BLaER1 treated with 17β-estradiol and CSF1 and Interleukin-3, amounts not matched to agents 10 nM and 100 nM (cell line): Measurements from ENCODE around the gene NDUFA9.
A peak's percentile ranks its signal among the peaks of the same experiment; 100 is the strongest.

ENCODE experiments used
- H3K27ac ChIP-seq, 11 experiments: shearing (Covaris generic); formaldehyde crosslinking; 2 replicates each; pipeline ENCODE4 v1.8.1; 2022
- H3K27me3 ChIP-seq, 11 experiments: shearing (Covaris generic); formaldehyde crosslinking; 2 replicates each; pipeline ENCODE4 v1.8.1; 2022
- H3K36me3 ChIP-seq, 11 experiments: shearing (Covaris generic); formaldehyde crosslinking; 2 replicates each; pipeline ENCODE4 v1.8.1; 2022
- H3K4me1 ChIP-seq, 10 experiments: shearing (Covaris generic); formaldehyde crosslinking; 2 replicates each; pipeline ENCODE4 v1.8.1; 2022
- H3K4me2 ChIP-seq, 11 experiments: shearing (Covaris generic); formaldehyde crosslinking; 2 replicates each; pipeline ENCODE4 v1.8.1; 2022
- H3K4me3 ChIP-seq, 10 experiments: shearing (Covaris generic); formaldehyde crosslinking; 2 replicates each; pipeline ENCODE4 v1.8.1; 2022
- H3K9ac ChIP-seq, 11 experiments: shearing (Covaris generic); formaldehyde crosslinking; 2 replicates each; pipeline ENCODE4 v1.8.1; 2022
- H3K9me3 ChIP-seq, 11 experiments: shearing (Covaris generic); formaldehyde crosslinking; replicated peaks in 1 of 11; 2 replicates each; pipeline ENCODE4 v1.8.1; 2022
- H4K20me1 ChIP-seq, 11 experiments: shearing (Covaris generic); formaldehyde crosslinking; 2 replicates each; pipeline ENCODE4 v1.8.1; 2022
- Cebpa-rat ChIP-seq, 11 experiments: shearing (Covaris generic); IDR thresholded peaks; 2 replicates each; pipeline ENCODE4 v1.8.1; 2022

Gene NDUFA9

DNA sequence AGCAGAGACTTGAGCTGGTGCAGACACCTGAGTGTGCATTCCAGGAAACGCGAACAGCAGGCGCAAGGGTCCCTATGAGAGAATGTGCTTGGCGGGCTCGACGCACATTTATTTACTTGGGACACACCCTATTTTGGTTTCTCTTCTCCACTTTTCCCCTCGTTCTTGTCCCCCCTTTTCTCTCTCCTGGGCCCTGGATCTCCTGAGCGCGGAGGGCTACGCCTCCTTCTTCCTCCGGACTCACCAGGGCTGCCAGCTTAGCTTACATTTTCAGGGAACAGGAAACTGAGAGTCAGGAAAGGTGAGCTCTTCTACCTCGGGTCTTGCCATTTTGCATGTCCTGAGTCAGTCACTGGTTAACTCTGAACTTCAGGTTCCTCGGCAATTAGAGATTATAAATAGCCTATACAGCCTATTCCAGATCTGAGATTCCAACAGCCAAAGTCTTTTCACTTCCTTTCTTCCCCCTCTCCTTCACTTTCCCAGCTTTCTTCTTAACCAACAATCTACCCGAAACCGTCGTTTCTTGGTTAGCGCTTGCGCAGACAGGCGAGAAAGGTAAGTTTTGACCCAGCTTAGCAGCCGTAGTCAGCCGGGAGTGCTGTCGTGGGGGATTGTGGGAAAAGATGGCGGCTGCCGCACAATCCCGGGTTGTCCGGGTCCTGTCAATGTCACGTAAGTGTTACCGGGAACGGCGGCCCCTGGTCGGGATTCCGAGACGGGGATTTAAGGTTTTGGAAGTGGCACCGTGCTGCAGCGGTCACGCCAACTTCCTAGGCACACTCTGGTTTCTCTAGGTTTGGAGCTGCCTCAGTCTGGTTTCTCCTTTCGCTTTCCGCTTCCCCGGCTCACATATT lies at the start of gene NDUFA9, which contains the start of gene AKAP3:
Gene NDUFA9, plus strand, starts transcription at position 614 of the 857 bp plus-strand sequence. Its CDS starts 13 bp downstream, at position 627.
Gene AKAP3, minus strand, starts transcription at position 551 of the 857 bp plus-strand sequence. CDS start 10,855 bp downstream, outside the sequence.
- Histone ChIP-seq H3K9me3 (no peaks in the 10 kb centered on the region), H3K9ac (peak within 1 kb of the TSS; percentile 88 to 96 (median 92)), H3K4me1 (peaks cover 24 to 52% (median 32%) of the 10 kb centered on the region in 10 experiments), H3K27me3 (no peaks in the 10 kb centered on the region), H3K27ac (peak within 1 kb of the TSS; percentile 85 to 95 (median 92)), H3K36me3 (peaks cover 0 to 27% (median 3%) of the 10 kb centered on the region in 11 experiments; a peak in 12 of 22 replicates), H3K4me2 (peak within 1 kb of the TSS; percentile 82 to 99 (median 92)), H4K20me1 (peaks cover 7 to 36% (median 27%) of the 10 kb centered on the region in 11 experiments; a peak in 19 of 22 replicates), H3K4me3 (peak within 1 kb of the TSS; percentile 71 to 85 (median 81))
- no peak for TF ChIP-seq Cebpa-rat (IDR thresholded peaks at IDR 0.05)

DNA sequence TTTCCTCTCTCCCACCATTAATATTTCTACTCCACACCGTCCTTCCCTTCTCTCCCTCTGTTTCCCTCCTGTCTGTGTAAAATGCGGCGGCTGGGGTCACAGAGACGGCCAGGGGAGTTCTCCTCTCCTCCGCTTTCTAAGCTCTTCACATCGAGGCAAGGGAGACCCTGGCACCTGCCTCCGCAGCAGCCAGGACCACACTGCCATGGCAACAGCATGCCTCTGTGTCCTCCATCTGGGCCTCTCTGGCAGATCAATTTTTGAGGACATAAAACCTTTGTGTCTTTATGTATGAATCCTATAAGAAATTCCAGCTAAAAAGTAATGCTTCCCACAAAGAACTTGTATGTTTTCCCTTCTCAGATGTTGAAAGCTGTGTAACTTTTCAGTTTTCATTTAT lies 45.5 kb upstream of the NDUFA9 start:
- H3K27me3 ChIP-seq = no peaks in the 10 kb centered on the region
- H3K4me2 ChIP-seq = no peak overlapping the region
- TF ChIP-seq Cebpa-rat (IDR thresholded peaks at IDR 0.05) = no peak
- H3K9me3 ChIP-seq = no peaks in the 10 kb centered on the region
- H4K20me1 ChIP-seq = no peaks in the 10 kb centered on the region
- no peak overlapping the region for H3K9ac ChIP-seq
- H3K36me3 ChIP-seq = no peaks in the 10 kb centered on the region
- H3K4me3 ChIP-seq = no peak overlapping the region
- H3K4me1 ChIP-seq = 0 out of 20 replicates have a peak, but pooled peaks cover 0 to 3% (median 0%) of the 10 kb centered on the region in 10 experiments
- H3K27ac ChIP-seq = no peak overlapping the region

DNA sequence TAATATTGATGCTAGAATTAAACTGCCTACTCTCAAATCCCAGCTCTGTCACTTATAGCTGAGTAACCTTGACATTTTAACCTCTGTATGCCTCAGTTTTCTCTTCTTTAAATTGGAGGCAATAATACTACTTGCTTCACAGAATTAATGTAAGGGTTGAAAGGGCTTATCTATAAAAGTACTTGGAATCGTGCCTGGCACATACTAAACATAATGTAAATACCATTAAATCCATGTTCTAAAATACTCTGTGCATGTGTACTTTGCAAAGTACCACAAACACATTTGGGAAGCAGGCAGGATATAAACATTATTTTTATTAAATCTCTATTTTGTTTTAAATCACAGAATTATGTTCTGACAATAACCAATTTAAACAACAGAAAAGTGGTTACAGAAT lies 45.0 kb upstream of the NDUFA9 start:
- Histone ChIP-seq H3K27me3 (no peaks in the 10 kb centered on the region), H3K9me3 (no peaks in the 10 kb centered on the region), H3K4me3 (no peak overlapping the region), H3K4me2 (no peak overlapping the region), H3K36me3 (no peaks in the 10 kb centered on the region), H3K27ac (no peak overlapping the region), H3K9ac (no peak overlapping the region), H3K4me1 (0 out of 20 replicates have a peak, but pooled peaks cover 0 to 3% (median 0%) of the 10 kb centered on the region in 10 experiments), H4K20me1 (no peaks in the 10 kb centered on the region)
- no peak for TF ChIP-seq Cebpa-rat (IDR thresholded peaks at IDR 0.05)

DNA sequence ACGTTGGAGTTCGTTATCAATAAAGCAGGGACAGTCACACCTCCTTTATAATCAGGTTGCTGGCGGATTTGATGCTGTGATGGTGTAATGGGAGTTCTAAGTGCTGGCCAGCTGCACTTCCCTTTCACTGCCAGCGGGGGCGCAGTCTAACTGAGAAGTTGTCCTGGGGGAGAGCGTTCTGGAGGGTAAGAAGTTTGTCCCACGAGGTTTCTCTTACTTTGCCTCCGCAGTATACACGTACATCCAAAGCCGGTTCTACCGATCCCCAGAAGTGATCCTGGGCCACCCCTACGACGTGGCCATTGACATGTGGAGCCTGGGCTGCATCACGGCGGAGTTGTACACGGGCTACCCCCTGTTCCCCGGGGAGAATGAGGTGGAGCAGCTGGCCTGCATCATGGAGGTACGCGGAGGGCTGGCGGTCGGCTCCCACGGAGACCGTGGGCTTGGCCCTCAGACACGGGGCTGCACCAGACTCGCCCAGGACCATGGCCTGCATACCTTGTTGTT lies 44.2 kb upstream of the NDUFA9 start:
- Histone ChIP-seq H4K20me1 (no peaks in the 10 kb centered on the region), H3K9ac (peak overlapping the region; percentile 53 to 76 (median 65); a peak in 20 of 22 replicates), H3K4me3 (peak overlapping the region; percentile 55 to 74 (median 64)), H3K9me3 (no peaks in the 10 kb centered on the region), H3K27me3 (no peaks in the 10 kb centered on the region), H3K4me1 (0 out of 20 replicates have a peak, but pooled peaks cover 0 to 3% (median 0%) of the 10 kb centered on the region in 10 experiments), H3K27ac (peak overlapping the region in 6 of 11 experiments; percentile 3 to 57 (median 44); a peak in 8 of 22 replicates), H3K4me2 (peak overlapping the region; percentile 34 to 72 (median 48); a peak in 20 of 22 replicates), H3K36me3 (no peaks in the 10 kb centered on the region)
- TF ChIP-seq Cebpa-rat (IDR thresholded peaks at IDR 0.05) = no peak

DNA sequence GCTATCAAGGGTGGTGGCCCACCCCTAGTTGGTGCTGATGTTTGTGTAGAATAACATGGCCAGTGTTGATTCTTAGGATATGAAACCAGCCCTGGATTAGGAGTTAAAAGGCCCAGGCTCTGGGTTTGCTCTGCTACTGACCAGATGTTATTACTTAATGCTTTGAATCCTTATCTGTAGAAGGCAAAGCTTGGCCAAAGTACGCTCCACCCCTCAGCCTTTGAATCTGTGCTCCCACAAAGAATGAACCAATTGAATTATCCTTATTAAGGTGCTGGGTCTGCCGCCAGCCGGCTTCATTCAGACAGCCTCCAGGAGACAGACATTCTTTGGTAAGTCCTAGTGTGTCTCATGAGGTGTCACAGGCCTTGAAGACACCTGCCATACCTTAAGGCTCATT lies 41.9 kb upstream of the NDUFA9 start:
- no peak overlapping the region for H3K4me3 ChIP-seq

DNA sequence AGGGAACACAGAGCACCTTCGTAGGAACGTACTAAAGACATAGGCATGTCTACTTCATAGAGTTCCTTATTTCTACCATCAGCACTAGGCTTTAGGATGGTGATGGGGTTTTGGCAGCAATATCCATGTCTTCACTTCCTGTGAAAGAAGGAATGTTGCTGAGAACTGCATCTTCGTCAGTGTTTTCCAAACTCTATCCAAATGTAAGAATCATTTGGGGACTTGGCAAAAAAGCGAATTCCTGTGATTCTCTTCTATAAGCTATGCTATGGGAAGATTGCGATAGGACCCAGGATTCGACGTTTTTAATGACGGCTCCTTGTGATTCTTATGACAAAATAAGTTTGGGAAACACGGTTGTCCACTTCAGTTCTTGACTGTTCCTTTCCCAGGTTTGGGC lies 39.8 kb upstream of the NDUFA9 start:
- H3K9ac ChIP-seq = no peak overlapping the region

More for the DNA sequence above, 41.9 kb upstream of the NDUFA9 start:
- Histone ChIP-seq H3K36me3 (peaks cover 0 to 19% (median 0%) of the 10 kb centered on the region in 11 experiments; a peak in 3 of 22 replicates), H3K27me3 (no peaks in the 10 kb centered on the region), H3K4me1 (0 out of 20 replicates have a peak, but pooled peaks cover 0 to 3% (median 0%) of the 10 kb centered on the region in 10 experiments), H4K20me1 (no peaks in the 10 kb centered on the region), H3K9me3 (no peaks in the 10 kb centered on the region), H3K27ac (no peak overlapping the region), H3K9ac (no peak overlapping the region), H3K4me2 (no peak overlapping the region)
- no peak for TF ChIP-seq Cebpa-rat (IDR thresholded peaks at IDR 0.05)

DNA sequence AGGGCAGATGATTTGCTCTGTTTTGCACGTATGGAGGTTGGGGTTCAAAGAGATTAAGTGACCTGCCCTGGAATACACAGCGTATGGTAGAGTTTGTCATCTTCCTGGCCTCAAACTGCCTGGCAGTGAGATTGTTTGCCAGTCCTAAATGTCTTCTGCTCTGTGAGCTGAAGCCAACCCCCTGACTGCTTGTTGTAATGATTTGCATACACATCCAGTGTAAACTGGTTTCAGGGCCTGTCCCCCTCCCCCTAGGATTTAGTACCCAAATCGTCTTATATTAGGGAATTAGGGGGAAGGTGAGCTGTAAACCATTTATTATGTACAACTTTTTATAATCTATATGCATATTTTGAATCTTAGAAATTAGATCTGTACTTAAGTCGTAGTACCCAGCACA lies 38.4 kb upstream of the NDUFA9 start:
- Histone ChIP-seq H3K27me3 (no peaks in the 10 kb centered on the region), H3K27ac (no peak overlapping the region), H3K9me3 (no peaks in the 10 kb centered on the region), H4K20me1 (no peaks in the 10 kb centered on the region), H3K36me3 (peaks cover 0 to 48% (median 0%) of the 10 kb centered on the region in 11 experiments; a peak in 8 of 22 replicates), H3K4me3 (no peak overlapping the region), H3K4me1 (no peaks in the 10 kb centered on the region), H3K4me2 (no peak overlapping the region), H3K9ac (no peak overlapping the region)
- TF ChIP-seq Cebpa-rat (IDR thresholded peaks at IDR 0.05) = no peak

More for the DNA sequence above, 39.8 kb upstream of the NDUFA9 start:
- no peak overlapping the region for H3K4me3 ChIP-seq
- no peak overlapping the region for H3K27ac ChIP-seq
- peaks cover 0 to 36% (median 0%) of the 10 kb centered on the region in 11 experiments; a peak in 8 of 22 replicates for H3K36me3 ChIP-seq
- no peak for TF ChIP-seq Cebpa-rat (IDR thresholded peaks at IDR 0.05)
- H3K4me1 ChIP-seq = 0 out of 20 replicates have a peak, but pooled peaks cover 0 to 3% (median 0%) of the 10 kb centered on the region in 10 experiments
- no peak overlapping the region for H3K4me2 ChIP-seq
- H3K9me3 ChIP-seq = no peaks in the 10 kb centered on the region
- H4K20me1 ChIP-seq = no peaks in the 10 kb centered on the region
- no peaks in the 10 kb centered on the region for H3K27me3 ChIP-seq

DNA sequence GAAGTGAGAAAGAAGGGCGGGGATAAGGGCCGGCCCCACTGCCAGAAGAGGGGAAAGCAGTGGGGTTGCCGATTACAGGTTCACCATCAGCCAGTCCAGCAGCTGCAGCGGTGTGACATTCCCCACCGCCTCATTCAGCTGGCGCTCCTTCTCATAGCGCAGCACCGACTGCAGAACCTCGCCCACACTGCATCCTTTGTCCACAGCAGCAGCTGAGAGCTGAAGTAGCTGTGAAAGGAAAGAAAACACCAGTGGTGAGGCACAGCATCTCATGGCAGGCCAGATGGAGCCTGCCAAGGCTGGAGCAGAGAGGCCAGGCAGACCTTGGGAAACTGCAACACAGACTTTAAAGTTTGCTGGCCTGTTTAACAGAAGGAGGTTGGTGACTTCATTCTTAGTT lies 33.2 kb upstream of the NDUFA9 start:
- no peaks in the 10 kb centered on the region for H3K27me3 ChIP-seq
- no peaks in the 10 kb centered on the region for H3K4me1 ChIP-seq
- TF ChIP-seq Cebpa-rat (IDR thresholded peaks at IDR 0.05) = no peak
- H3K4me2 ChIP-seq = no peak overlapping the region
- H3K9me3 ChIP-seq = no peaks in the 10 kb centered on the region
- H3K9ac ChIP-seq = no peak overlapping the region
- peaks cover 0 to 44% (median 0%) of the 10 kb centered on the region in 11 experiments; a peak in 8 of 22 replicates for H3K36me3 ChIP-seq
- no peaks in the 10 kb centered on the region for H4K20me1 ChIP-seq
- no peak overlapping the region for H3K4me3 ChIP-seq
- no peak overlapping the region for H3K27ac ChIP-seq

DNA sequence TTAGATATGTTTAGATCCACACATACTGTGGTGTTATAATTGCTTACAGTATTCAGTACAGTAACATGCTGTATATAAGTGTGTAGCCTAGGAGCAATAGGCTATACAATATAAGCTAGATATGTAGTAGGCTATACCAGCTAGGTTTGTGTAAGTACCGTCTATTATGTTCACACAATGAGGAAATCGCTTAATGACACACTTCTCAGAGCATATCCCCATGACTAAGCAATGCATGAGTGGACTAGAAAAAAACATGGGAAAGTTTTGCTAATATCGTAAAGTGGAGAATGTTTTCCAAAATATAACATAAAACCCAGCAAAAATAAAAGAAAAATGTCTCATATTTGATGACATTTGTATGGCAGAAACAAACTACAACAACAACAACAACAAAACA lies 27.4 kb upstream of the NDUFA9 start:
- Histone ChIP-seq H3K27me3 (no peaks in the 10 kb centered on the region), H3K4me1 (no peaks in the 10 kb centered on the region), H3K9me3 (no peaks in the 10 kb centered on the region), H3K4me3 (no peak overlapping the region), H3K9ac (no peak overlapping the region), H3K36me3 (no peaks in the 10 kb centered on the region), H3K4me2 (no peak overlapping the region), H3K27ac (no peak overlapping the region), H4K20me1 (no peaks in the 10 kb centered on the region)
- no peak for TF ChIP-seq Cebpa-rat (IDR thresholded peaks at IDR 0.05)
